ENCODE results near the gene TRPM3. TPM values are rescaled to one million over a fixed set of nuclear protein-coding genes. Genes with fewer than 3 reads are reported as not detected.

The TRPM3 gene
- total and polyA plus RNA-seq, 2 of the 8 experiments (the other 6 are each of a cell fraction or from before 2014, with no cell fraction given), result 2.4 to 10.9 TPM

GRCh38 chr9:70747261-70747718 lies 374.1 kb downstream of the TRPM3 start (continued):
- TF ChIP-seq EGR1 (IDR thresholded peaks at IDR 0.05; ENCODE audit: borderline replicate concordance, low read depth, low read length), result no peak
- TF ChIP-seq SRF (IDR thresholded peaks at IDR 0.05; ENCODE audit: low read depth, low read length), result no peak
- no peak for TF ChIP-seq KDM4A (IDR thresholded peaks at IDR 0.05; ENCODE audit: low read depth, low read length, severe bottlenecking)
- no peak for TF ChIP-seq SP2 (IDR thresholded peaks at IDR 0.05; ENCODE audit: low read length)
- no peak for TF ChIP-seq SUZ12 (IDR thresholded peaks at IDR 0.05; ENCODE audit: low read length)
- no peak for TF ChIP-seq TAF1 (IDR thresholded peaks at IDR 0.05; ENCODE audit: low read depth, low read length)
- no peak for TF ChIP-seq TAF7 (optimal IDR thresholded peaks at IDR 0.05; ENCODE audit: borderline replicate concordance, low read depth, low read length)

Measured in H1 (cell line).